Adrenal gland (tissue), 12 donors: ENCODE data around the gene S100A12. TPM values are rescaled to one million over a fixed set of nuclear protein-coding genes. Genes with fewer than 3 reads are reported as not detected.

Experiments used
- DNase-seq, 7 donors: peaks; one replicate each; pipeline ENCODE4 v3.0.0-alpha.2; 2019 to 2020
- H3K27ac ChIP-seq, 5 donors: fragments of 200-600 bp; sonication (generic) in 4 of 5; 1 replicate in 3 of 5; 2 replicates in 2 of 5; pipeline versions ENCODE4 v1.5.1 to v1.8.0; 2016 to 2020; ENCODE audit warnings: mild to moderate bottlenecking in 1 of 5
- H3K27me3 ChIP-seq: fragments of 200-600 bp; 2 replicates; pipeline ENCODE4 v1.8.0; 2021
- H3K36me3 ChIP-seq, 2 donors: fragments of 200-600 bp; replicated peaks in 1 of 2; 1 replicate in 1 of 2; 2 replicates in 1 of 2; pipeline versions ENCODE4 v1.5.1 to v1.8.0; 2018 to 2022
- H3K4me1 ChIP-seq, 2 donors: fragments of 200-600 bp; replicated peaks in 1 of 2; 1 replicate in 1 of 2; 2 replicates in 1 of 2; pipeline versions ENCODE4 v1.5.1 to v1.8.0; 2018 to 2021
- H3K4me3 ChIP-seq, 4 donors: fragments of 200-600 bp; sonication (generic) in 3 of 4; one replicate each; pipeline ENCODE4 v1.5.1; 2016 to 2018
- H3K9me3 ChIP-seq, 3 donors: fragments of 200-600 bp; sonication (generic) in 1 of 3; replicated peaks in 1 of 3; 1 replicate in 2 of 3; 2 replicates in 1 of 3; pipeline versions ENCODE4 v1.5.1 to v1.8.0; 2016 to 2021
- POLR2A ChIP-seq, 2 donors: fragments of 450-650 bp; IDR thresholded peaks; one replicate each; pipeline ENCODE4 v1.6.1; 2017; ENCODE audit warnings: antibody characterized with exemption in 2 of 2, mild to moderate bottlenecking in 2 of 2, moderate library complexity in 1 of 2
- WGBS, 4 donors: extraction: QIAGEN DNeasy Blood & Tissue Kit in 2 of 4; methylation state at CpG; one replicate each; pipeline versions ENCODE4 v1.1.5 to v1.1.7; 2013 to 2017; 5-methylcytosine and 5-hydroxymethylcytosine counted together
- intact Hi-C, 2 donors: fragments of 100-400 bp; cut with DNase I; formaldehyde crosslinking; loops; one replicate each; pipeline versions ENCODE4 v1.14.1 to v1.15.0; 2022 to 2023
- polyA plus RNA-seq, 3 donors: library from polyadenylated mRNA; stranded (reverse); fragments of 200-250 nt in 2 of 3; fragments of 350-450 nt in 1 of 3; fragmentation: Illumina TruSeq in 1 of 3; extraction: RNeasy Lipid Tissue Mini Kit (QIAGEN cat#74804) in 1 of 3; gene quantifications; one replicate each; pipeline ENCODE4 v1.2.3, GENCODE V29; 2013 to 2014
- total RNA-seq, 9 donors: library from RNA; depleted of rRNA in 4 of 9; stranded (reverse); fragments of >200 nt in 4 of 9; fragments of 120-200 nt in 1 of 9; fragmentation: NEBNext Ultra II Directional in 1 of 9; extraction: Animal tissue kit (Norgen Biotek cat#: 25700) in 1 of 9; gene quantifications; one replicate each; pipeline versions ENCODE4 v1.1.0 to v1.2.4, GENCODE V29; 2013 to 2023
- TF ChIP-seq, protein P1 (sequence below), 6 experiments: fragments of 450-650 bp in 4 of 6; fragments of 200-600 bp in 2 of 6; sonication (generic) in 1 of 6; IDR thresholded peaks; 1 replicate in 5 of 6; 2 replicates in 1 of 6; pipeline versions ENCODE4 v1.5.1 to v1.8.0; 2016 to 2021; ENCODE audit warnings: antibody characterized with exemption in 6 of 6, mild to moderate bottlenecking in 2 of 6, moderate library complexity in 1 of 6
- donor health status: healthy with polysubstance abuse.
- donor health status: Bipolar disorder and iron deficiency.
- donor health status: DM: yes; HTN: yes; CAD: no.
- donor health status: DM: no; HTN: no; CAD: no.
- donor health status: DM: no; HTN: no; CAD: no.
- donor health status: DM: yes; HTN: yes; CAD: no.

The S100A12 gene
- total and polyA plus RNA-seq, 12 donors: 1.1 to 9.1 (median 2.2) TPM; not detected in 3

- WGBS, 4 donors: 44 to 70% (median 65%) methylated on average over 6 to 7 of the region's 7 CpGs
- peak within 1 kb of the TSS in 1 of 5 donors; percentile 29 for H3K27ac ChIP-seq
- intact Hi-C loops: no loop called here
- H3K36me3 ChIP-seq: no peaks in the 10 kb centered on the region
- H3K9me3 ChIP-seq: no peaks in the 10 kb centered on the region
- no peaks in the 10 kb centered on the region for H3K27me3 ChIP-seq
- TF ChIP-seq, protein P1, sequence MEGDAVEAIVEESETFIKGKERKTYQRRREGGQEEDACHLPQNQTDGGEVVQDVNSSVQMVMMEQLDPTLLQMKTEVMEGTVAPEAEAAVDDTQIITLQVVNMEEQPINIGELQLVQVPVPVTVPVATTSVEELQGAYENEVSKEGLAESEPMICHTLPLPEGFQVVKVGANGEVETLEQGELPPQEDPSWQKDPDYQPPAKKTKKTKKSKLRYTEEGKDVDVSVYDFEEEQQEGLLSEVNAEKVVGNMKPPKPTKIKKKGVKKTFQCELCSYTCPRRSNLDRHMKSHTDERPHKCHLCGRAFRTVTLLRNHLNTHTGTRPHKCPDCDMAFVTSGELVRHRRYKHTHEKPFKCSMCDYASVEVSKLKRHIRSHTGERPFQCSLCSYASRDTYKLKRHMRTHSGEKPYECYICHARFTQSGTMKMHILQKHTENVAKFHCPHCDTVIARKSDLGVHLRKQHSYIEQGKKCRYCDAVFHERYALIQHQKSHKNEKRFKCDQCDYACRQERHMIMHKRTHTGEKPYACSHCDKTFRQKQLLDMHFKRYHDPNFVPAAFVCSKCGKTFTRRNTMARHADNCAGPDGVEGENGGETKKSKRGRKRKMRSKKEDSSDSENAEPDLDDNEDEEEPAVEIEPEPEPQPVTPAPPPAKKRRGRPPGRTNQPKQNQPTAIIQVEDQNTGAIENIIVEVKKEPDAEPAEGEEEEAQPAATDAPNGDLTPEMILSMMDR (IDR thresholded peaks at IDR 0.05): no peak
- no peak for TF ChIP-seq POLR2A (IDR thresholded peaks at IDR 0.05)
- DNase-seq: peak; percentile 37 to 81 (median 56)
- H3K4me1 ChIP-seq: no peaks in the 10 kb centered on the region
- H3K4me3 ChIP-seq: no peak within 1 kb of the TSS
Observed at GRCh38 chr1:153390938-153391710, 15.7 kb upstream of the S100A12 start, which contains the start of gene S100A8. S100A8 (minus strand) TSS chr1:153391073; CDS start chr1:153390535, 538 bp downstream.

- no peak for TF ChIP-seq POLR2A (IDR thresholded peaks at IDR 0.05)
- TF ChIP-seq, protein P1 (IDR thresholded peaks at IDR 0.05): no peak
- intact Hi-C loops: no loop called here
- DNase-seq: no peak
- no peaks in the 10 kb centered on the region for H3K27me3 ChIP-seq
- H3K36me3 ChIP-seq: no peaks in the 10 kb centered on the region
- peaks cover 0 to 3% of the 10 kb centered on the region in 2 donors for H3K4me1 ChIP-seq
- WGBS, 4 donors: 61 to 66% (median 65%) methylated on average over 14 to 17 of the region's 17 CpGs
- peak overlapping the region in 1 of 5 donors; percentile 29 for H3K27ac ChIP-seq
- no peak overlapping the region for H3K4me3 ChIP-seq
- H3K9me3 ChIP-seq: no peaks in the 10 kb centered on the region
Observed at GRCh38 chr1:153389973-153390879, 14.8 kb upstream of the S100A12 start.

GRCh38 chr1:153389401-153389800 is 14.0 kb upstream of the S100A12 start:
- no peaks in the 10 kb centered on the region for H3K27me3 ChIP-seq
- TF ChIP-seq, protein P1 (IDR thresholded peaks at IDR 0.05): no peak
- no peak for TF ChIP-seq POLR2A (IDR thresholded peaks at IDR 0.05)
- no peak overlapping the region for H3K27ac ChIP-seq
- H3K9me3 ChIP-seq: no peaks in the 10 kb centered on the region
- peaks cover 0 to 3% of the 10 kb centered on the region in 2 donors for H3K4me1 ChIP-seq
- H3K36me3 ChIP-seq: no peaks in the 10 kb centered on the region
- no peak overlapping the region for H3K4me3 ChIP-seq
- intact Hi-C loops: no loop called here
- no peak for DNase-seq
- WGBS, 4 donors: 71 to 100% (median 80%) methylated on average over 1 of the region's 1 CpG

- no peak for DNase-seq
- Histone ChIP-seq H3K27ac (no peak overlapping the region), H3K4me1 (peaks cover 0 to 3% of the 10 kb centered on the region in 2 donors), H3K4me3 (no peak overlapping the region), H3K9me3 (peaks cover 0 to 2% (median 0%) of the 10 kb centered on the region in 3 donors), H3K36me3 (no peaks in the 10 kb centered on the region), H3K27me3 (no peaks in the 10 kb centered on the region)
- intact Hi-C loops: no loop called here
- 62 to 86% (median 75%) methylated on average over 4 of the region's 4 CpGs for WGBS, 4 donors
- TF ChIP-seq POLR2A (IDR thresholded peaks at IDR 0.05): no peak
- TF ChIP-seq, protein P1 (IDR thresholded peaks at IDR 0.05): no peak
Observed at GRCh38 chr1:153387785-153388184, 12.4 kb upstream of the S100A12 start.
